ENCODE measurements around the gene GRK5. TPM values are rescaled to one million over a fixed set of nuclear protein-coding genes. Genes with fewer than 3 reads are reported as not detected.
"Not testable (repeated sequence)": the region's sequence is repeated elsewhere in the genome, so short reads cannot be mapped to it uniquely, and the experiment has no call there.

Gene GRK5
- total RNA-seq, 3 donors from 2014 or later (not counting 1 experiment from before 2014, with no cell fraction given): 37.6 to 54.3 (median 47.9) TPM

DNA sequence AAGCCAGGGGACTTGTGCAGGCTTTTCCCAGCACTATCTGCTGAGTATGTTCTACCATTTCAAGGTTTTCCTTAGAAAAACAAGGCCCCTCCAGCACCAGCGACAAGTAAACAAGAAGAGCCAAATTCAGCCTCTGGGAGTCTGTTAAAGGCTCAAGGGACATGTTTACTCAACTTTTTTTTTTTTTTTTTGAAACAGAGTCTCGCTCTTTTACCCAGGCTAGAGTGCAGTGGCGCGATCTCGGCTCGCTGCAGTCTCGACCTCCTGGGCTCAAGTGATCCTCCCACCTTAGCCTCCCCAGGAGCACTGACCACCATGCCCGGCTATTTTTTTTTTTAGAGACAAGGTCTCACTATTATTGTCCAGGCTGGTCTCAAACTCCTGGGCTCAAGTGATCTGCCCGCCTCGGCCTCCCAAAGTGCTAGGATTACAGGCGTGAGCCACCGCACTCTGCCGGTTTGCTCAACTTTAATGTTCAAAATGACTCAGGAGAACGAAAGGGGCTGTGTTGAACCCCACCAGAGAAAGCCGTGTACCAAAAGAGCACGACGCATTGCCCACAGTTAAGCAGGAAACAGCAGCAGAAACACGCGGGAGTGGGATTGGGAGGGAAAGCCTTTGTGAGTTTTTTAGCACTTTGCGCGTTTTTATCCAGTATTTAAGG, 29.5 kb upstream of the GRK5 start:
- H3K36me3 ChIP-seq (ENCODE audit: control insufficient read depth, insufficient read depth, low read length): peaks cover 8% of the 10 kb centered on the region
- DNase-seq (no peak), ATAC-seq (peak; percentile 1 to 18 (median 10))
- peak overlapping the region; percentile 96 for H3K4me3 ChIP-seq (ENCODE audit: low read length)
- H3K4me1 Mint-ChIP-seq: peaks cover 6 to 13% of the 10 kb centered on the region in 2 donors
- H3K27ac Mint-ChIP-seq: peak overlapping the region; percentile 87 to 98
- no peaks in the 10 kb centered on the region for H3K36me3 Mint-ChIP-seq
- H3K9me3 ChIP-seq (ENCODE audit: control insufficient read depth, insufficient read depth, low read length): no peaks in the 10 kb centered on the region
- no peaks in the 10 kb centered on the region for H3K27me3 ChIP-seq (ENCODE audit: control insufficient read depth, insufficient read depth, low read length)
- H3K4me3 Mint-ChIP-seq: peak overlapping the region; percentile 97
- TF ChIP-seq, protein P1, sequence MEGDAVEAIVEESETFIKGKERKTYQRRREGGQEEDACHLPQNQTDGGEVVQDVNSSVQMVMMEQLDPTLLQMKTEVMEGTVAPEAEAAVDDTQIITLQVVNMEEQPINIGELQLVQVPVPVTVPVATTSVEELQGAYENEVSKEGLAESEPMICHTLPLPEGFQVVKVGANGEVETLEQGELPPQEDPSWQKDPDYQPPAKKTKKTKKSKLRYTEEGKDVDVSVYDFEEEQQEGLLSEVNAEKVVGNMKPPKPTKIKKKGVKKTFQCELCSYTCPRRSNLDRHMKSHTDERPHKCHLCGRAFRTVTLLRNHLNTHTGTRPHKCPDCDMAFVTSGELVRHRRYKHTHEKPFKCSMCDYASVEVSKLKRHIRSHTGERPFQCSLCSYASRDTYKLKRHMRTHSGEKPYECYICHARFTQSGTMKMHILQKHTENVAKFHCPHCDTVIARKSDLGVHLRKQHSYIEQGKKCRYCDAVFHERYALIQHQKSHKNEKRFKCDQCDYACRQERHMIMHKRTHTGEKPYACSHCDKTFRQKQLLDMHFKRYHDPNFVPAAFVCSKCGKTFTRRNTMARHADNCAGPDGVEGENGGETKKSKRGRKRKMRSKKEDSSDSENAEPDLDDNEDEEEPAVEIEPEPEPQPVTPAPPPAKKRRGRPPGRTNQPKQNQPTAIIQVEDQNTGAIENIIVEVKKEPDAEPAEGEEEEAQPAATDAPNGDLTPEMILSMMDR (IDR thresholded peaks at IDR 0.05): no peak
- no peaks in the 10 kb centered on the region for H3K9me3 Mint-ChIP-seq
- intact Hi-C loops (cut with micrococcal nuclease): loop anchor here (1.0 to 5.0 kb wide), 3 partner anchors 13 to 96 kb away; partner anchors contain the start of genes EIF3A, GRK5 and SFXN4
- H3K4me1 ChIP-seq (ENCODE audit: control insufficient read depth, insufficient read depth, low read length): peaks cover 19% of the 10 kb centered on the region
- no peaks in the 10 kb centered on the region for H3K27me3 Mint-ChIP-seq (ENCODE audit: low read depth in 2 of 2)
- WGBS (ENCODE audit: insufficient coverage): 24% methylated on average over 21 of the region's 21 CpGs
- H3K27ac ChIP-seq (ENCODE audit: low read length): peak overlapping the region; percentile 75

- H3K9me3 Mint-ChIP-seq: no peaks in the 10 kb centered on the region
- peak; percentile 90 to 94 for DNase-seq
- peak; percentile 98 to 99 (median 99) for ATAC-seq
- Histone ChIP-seq H3K27me3 (ENCODE audit: control insufficient read depth, insufficient read depth, low read length) (no peaks in the 10 kb centered on the region), H3K27ac (ENCODE audit: low read length) (peak within 1 kb of the TSS; percentile 75), H3K4me3 (ENCODE audit: low read length) (peak within 1 kb of the TSS; percentile 96), H3K4me1 (ENCODE audit: control insufficient read depth, insufficient read depth, low read length) (peaks cover 19% of the 10 kb centered on the region), H3K9me3 (ENCODE audit: control insufficient read depth, insufficient read depth, low read length) (no peaks in the 10 kb centered on the region), H3K36me3 (ENCODE audit: control insufficient read depth, insufficient read depth, low read length) (peaks cover 6% of the 10 kb centered on the region)
- H3K4me3 Mint-ChIP-seq: peak within 1 kb of the TSS; percentile 97
- H3K4me1 Mint-ChIP-seq: peaks cover 6 to 13% of the 10 kb centered on the region in 2 donors
- TF ChIP-seq, protein P1 (IDR thresholded peaks at IDR 0.05): peak; percentile 14
- H3K27me3 Mint-ChIP-seq (ENCODE audit: low read depth in 2 of 2): no peaks in the 10 kb centered on the region
- peak within 1 kb of the TSS; percentile 87 to 98 for H3K27ac Mint-ChIP-seq
- 0% methylated on average over 45 of the region's 45 CpGs for WGBS (ENCODE audit: insufficient coverage)
- H3K36me3 Mint-ChIP-seq: no peaks in the 10 kb centered on the region
- intact Hi-C loops (cut with micrococcal nuclease): loop anchor here (1.0 to 5.0 kb wide), 3 partner anchors 13 to 96 kb away; partner anchors contain the start of genes EIF3A, GRK5 and SFXN4
These were observed 28.8 kb upstream of the GRK5 start, which contains the start of gene PRDX3 for GRCh38 chr10:119178372-119179119. Gene PRDX3 (minus strand): TSS chr10:119178812. CDS start chr10:119178790, 22 bp downstream.

- WGBS (ENCODE audit: insufficient coverage): 96% methylated on average over 5 of the region's 7 CpGs
- H3K36me3 Mint-ChIP-seq: not testable (repeated sequence)
These were observed 26.4 kb upstream of the GRK5 start for GRCh38 chr10:119180850-119181400.

More at GRCh38 chr10:119180850-119181400, 26.4 kb upstream of the GRK5 start:
- H3K9me3 Mint-ChIP-seq; H3K27me3 Mint-ChIP-seq (ENCODE audit: low read depth in 2 of 2); ATAC-seq; H3K36me3 ChIP-seq (ENCODE audit: control insufficient read depth, insufficient read depth, low read length); H3K27me3 ChIP-seq (ENCODE audit: control insufficient read depth, insufficient read depth, low read length); H3K9me3 ChIP-seq (ENCODE audit: control insufficient read depth, insufficient read depth, low read length); H3K4me3 Mint-ChIP-seq; H3K4me3 ChIP-seq (ENCODE audit: low read length); intact Hi-C loops (cut with micrococcal nuclease); H3K27ac Mint-ChIP-seq; DNase-seq; H3K27ac ChIP-seq (ENCODE audit: low read length): not testable (repeated sequence)
- peaks cover 19% of the 10 kb centered on the region for H3K4me1 ChIP-seq (ENCODE audit: control insufficient read depth, insufficient read depth, low read length)
- peaks cover 6 to 13% of the 10 kb centered on the region in 2 donors for H3K4me1 Mint-ChIP-seq

Data from natural killer cell (primary cell).